ENCODE measurements around the gene MRPL28. TPM values are rescaled to one million over a fixed set of nuclear protein-coding genes. Genes with fewer than 3 reads are reported as not detected.

The MRPL28 gene
- total RNA-seq, 1 donor: 55.4 TPM

- H3K9me3 ChIP-seq (ENCODE audit: low read depth, low read length): no peaks in the 10 kb centered on the region
- H4K20me1 ChIP-seq (ENCODE audit: insufficient read depth, low read length): peaks cover 52% of the 10 kb centered on the region
- no peak overlapping the region for H3K27ac ChIP-seq (ENCODE audit: low read depth, low read length)
- TF ChIP-seq, protein P1, sequence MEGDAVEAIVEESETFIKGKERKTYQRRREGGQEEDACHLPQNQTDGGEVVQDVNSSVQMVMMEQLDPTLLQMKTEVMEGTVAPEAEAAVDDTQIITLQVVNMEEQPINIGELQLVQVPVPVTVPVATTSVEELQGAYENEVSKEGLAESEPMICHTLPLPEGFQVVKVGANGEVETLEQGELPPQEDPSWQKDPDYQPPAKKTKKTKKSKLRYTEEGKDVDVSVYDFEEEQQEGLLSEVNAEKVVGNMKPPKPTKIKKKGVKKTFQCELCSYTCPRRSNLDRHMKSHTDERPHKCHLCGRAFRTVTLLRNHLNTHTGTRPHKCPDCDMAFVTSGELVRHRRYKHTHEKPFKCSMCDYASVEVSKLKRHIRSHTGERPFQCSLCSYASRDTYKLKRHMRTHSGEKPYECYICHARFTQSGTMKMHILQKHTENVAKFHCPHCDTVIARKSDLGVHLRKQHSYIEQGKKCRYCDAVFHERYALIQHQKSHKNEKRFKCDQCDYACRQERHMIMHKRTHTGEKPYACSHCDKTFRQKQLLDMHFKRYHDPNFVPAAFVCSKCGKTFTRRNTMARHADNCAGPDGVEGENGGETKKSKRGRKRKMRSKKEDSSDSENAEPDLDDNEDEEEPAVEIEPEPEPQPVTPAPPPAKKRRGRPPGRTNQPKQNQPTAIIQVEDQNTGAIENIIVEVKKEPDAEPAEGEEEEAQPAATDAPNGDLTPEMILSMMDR (IDR thresholded peaks at IDR 0.05; ENCODE audit: extremely low read depth, low read depth, low read length): no peak
- no peak overlapping the region for H3K4me2 ChIP-seq (ENCODE audit: insufficient read depth, low read length)
- DNase-seq (ENCODE audit: insufficient read length, low spot score, missing footprints): peak; percentile 72
- H3K36me3 ChIP-seq (ENCODE audit: insufficient read depth, low read length): no peaks in the 10 kb centered on the region
- H3K79me2 ChIP-seq (ENCODE audit: insufficient read depth, low read length): peaks cover 64% of the 10 kb centered on the region
- no peaks in the 10 kb centered on the region for H3K27me3 ChIP-seq (ENCODE audit: insufficient read depth, low read length)
- H2AFZ ChIP-seq (ENCODE audit: low read length): no peak overlapping the region
- peaks cover 13% of the 10 kb centered on the region for H3K4me1 ChIP-seq (ENCODE audit: insufficient read depth, low read length)
- H3K4me3 ChIP-seq (ENCODE audit: insufficient read depth, low read length): no peak overlapping the region
Measured at GRCh38 chr16:324451-325334, 45.6 kb downstream of the MRPL28 start.

DNA sequence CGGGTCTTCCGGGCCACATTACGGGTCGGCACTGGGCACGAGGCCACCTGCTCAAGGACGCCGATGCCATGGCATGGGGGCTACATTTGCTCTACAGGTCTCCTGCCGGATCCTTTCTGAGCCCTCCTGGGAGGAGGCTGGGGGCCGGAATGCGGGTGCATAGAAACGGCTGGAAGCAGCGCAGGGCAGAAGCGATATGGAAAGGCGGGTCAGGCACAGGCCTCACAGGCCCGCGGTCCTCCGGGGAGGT, 46.2 kb downstream of the MRPL28 start:
- H3K27ac ChIP-seq (ENCODE audit: low read depth, low read length): no peak overlapping the region
- H3K4me3 ChIP-seq (ENCODE audit: insufficient read depth, low read length): no peak overlapping the region
- H3K9me3 ChIP-seq (ENCODE audit: low read depth, low read length): no peaks in the 10 kb centered on the region
- TF ChIP-seq, protein P1 (IDR thresholded peaks at IDR 0.05; ENCODE audit: extremely low read depth, low read depth, low read length): no peak
- no peak for DNase-seq (ENCODE audit: insufficient read length, low spot score, missing footprints)
- no peaks in the 10 kb centered on the region for H3K36me3 ChIP-seq (ENCODE audit: insufficient read depth, low read length)
- peaks cover 13% of the 10 kb centered on the region for H3K4me1 ChIP-seq (ENCODE audit: insufficient read depth, low read length)
- no peak overlapping the region for H3K4me2 ChIP-seq (ENCODE audit: insufficient read depth, low read length)
- H4K20me1 ChIP-seq (ENCODE audit: insufficient read depth, low read length): peaks cover 56% of the 10 kb centered on the region
- no peak overlapping the region for H2AFZ ChIP-seq (ENCODE audit: low read length)
- H3K79me2 ChIP-seq (ENCODE audit: insufficient read depth, low read length): peaks cover 70% of the 10 kb centered on the region
- H3K27me3 ChIP-seq (ENCODE audit: insufficient read depth, low read length): no peaks in the 10 kb centered on the region

DNA sequence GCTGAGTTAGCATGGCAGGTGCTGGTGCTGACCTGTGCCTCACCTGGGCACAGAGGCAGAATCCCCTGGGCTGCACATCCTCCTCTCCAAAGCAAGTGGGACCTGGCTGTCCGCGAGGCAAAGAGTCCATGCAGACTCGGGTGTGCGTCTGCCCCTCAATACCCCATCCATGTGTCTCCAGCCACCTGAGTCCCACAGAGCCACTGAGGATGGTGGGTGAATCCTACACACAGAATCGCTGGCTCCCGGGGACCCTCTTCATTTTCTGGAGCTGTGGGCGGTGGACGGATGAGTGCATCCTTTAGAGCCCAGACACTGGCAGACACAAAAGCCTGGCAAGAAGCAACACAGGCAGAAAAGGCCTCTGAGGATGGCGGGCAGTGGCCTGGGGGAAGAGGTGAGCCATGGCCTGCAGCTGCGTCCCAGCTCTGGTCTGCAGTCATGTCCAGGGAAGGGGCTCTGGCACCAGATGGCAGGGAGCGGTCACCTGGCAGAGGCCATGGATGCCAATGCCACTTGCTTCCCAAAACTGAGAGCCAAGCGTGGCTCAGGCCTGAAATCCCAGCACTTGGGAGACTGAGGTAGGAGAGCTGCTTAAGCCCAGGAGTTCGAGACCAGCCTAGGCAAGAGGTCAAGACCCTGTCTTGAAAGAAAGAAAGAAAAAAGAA, 47.7 kb downstream of the MRPL28 start:
- Histone ChIP-seq H3K4me1 (ENCODE audit: insufficient read depth, low read length) (peaks cover 7% of the 10 kb centered on the region), H3K27me3 (ENCODE audit: insufficient read depth, low read length) (no peaks in the 10 kb centered on the region), H3K79me2 (ENCODE audit: insufficient read depth, low read length) (peaks cover 72% of the 10 kb centered on the region), H3K36me3 (ENCODE audit: insufficient read depth, low read length) (no peaks in the 10 kb centered on the region), H3K4me3 (ENCODE audit: insufficient read depth, low read length) (no peak overlapping the region), H2AFZ (ENCODE audit: low read length) (no peak overlapping the region), H3K9me3 (ENCODE audit: low read depth, low read length) (no peaks in the 10 kb centered on the region), H3K27ac (ENCODE audit: low read depth, low read length) (no peak overlapping the region), H4K20me1 (ENCODE audit: insufficient read depth, low read length) (peaks cover 59% of the 10 kb centered on the region), H3K4me2 (ENCODE audit: insufficient read depth, low read length) (no peak overlapping the region)
- peak; percentile 68 for DNase-seq (ENCODE audit: insufficient read length, low spot score, missing footprints)
- TF ChIP-seq, protein P1 (IDR thresholded peaks at IDR 0.05; ENCODE audit: extremely low read depth, low read depth, low read length): no peak

- Histone ChIP-seq H3K4me1 (ENCODE audit: insufficient read depth, low read length) (no peaks in the 10 kb centered on the region), H3K36me3 (ENCODE audit: insufficient read depth, low read length) (no peaks in the 10 kb centered on the region), H3K27ac (ENCODE audit: low read depth, low read length) (no peak overlapping the region), H3K4me3 (ENCODE audit: insufficient read depth, low read length) (no peak overlapping the region), H4K20me1 (ENCODE audit: insufficient read depth, low read length) (peaks cover 64% of the 10 kb centered on the region), H3K79me2 (ENCODE audit: insufficient read depth, low read length) (peaks cover 80% of the 10 kb centered on the region), H3K9me3 (ENCODE audit: low read depth, low read length) (no peaks in the 10 kb centered on the region), H2AFZ (ENCODE audit: low read length) (no peak overlapping the region), H3K4me2 (ENCODE audit: insufficient read depth, low read length) (no peak overlapping the region), H3K27me3 (ENCODE audit: insufficient read depth, low read length) (no peaks in the 10 kb centered on the region)
- peak; percentile 84 for DNase-seq (ENCODE audit: insufficient read length, low spot score, missing footprints)
- TF ChIP-seq, protein P1 (IDR thresholded peaks at IDR 0.05; ENCODE audit: extremely low read depth, low read depth, low read length): no peak
Measured at GRCh38 chr16:321532-321931, 48.8 kb downstream of the MRPL28 start.

Measured in osteoblast (primary cell).